Suprapubic skin (tissue), 4 donors: ENCODE results near the gene CRYGC. TPM values are rescaled to one million over a fixed set of nuclear protein-coding genes. Genes with fewer than 3 reads are reported as not detected.

ENCODE experiments used
- DNase-seq, 2 donors: peaks; one replicate each; pipeline ENCODE4 v3.0.0-alpha.2; 2019; ENCODE audit warnings: low spot score in 2 of 2
- H3K27ac ChIP-seq: fragments of 200-600 bp; sonication (generic); one replicate; pipeline ENCODE4 v1.5.1; 2019
- H3K27me3 ChIP-seq: fragments of 200-600 bp; sonication (generic); one replicate; pipeline ENCODE4 v1.5.1; 2019
- H3K36me3 ChIP-seq: fragments of 200-600 bp; sonication (generic); one replicate; pipeline ENCODE4 v1.5.1; 2019
- H3K4me1 ChIP-seq: fragments of 200-600 bp; sonication (generic); one replicate; pipeline ENCODE4 v1.5.1; 2019
- H3K4me3 ChIP-seq: fragments of 200-600 bp; sonication (generic); one replicate; pipeline ENCODE4 v1.5.1; 2019; ENCODE audit warnings: mild to moderate bottlenecking
- H3K9me3 ChIP-seq: fragments of 200-600 bp; sonication (generic); one replicate; pipeline ENCODE4 v1.5.1; 2019
- EP300 ChIP-seq: sonication (generic); formaldehyde crosslinking; IDR thresholded peaks from one replicate; pipeline ENCODE4 v1.6.1; 2017; ENCODE audit warnings: antibody characterized with exemption
- POLR2A ChIP-seq, 2 donors: fragments of 450-650 bp; IDR thresholded peaks; one replicate each; pipeline ENCODE4 v1.6.1; 2017; ENCODE audit warnings: antibody characterized with exemption in 2 of 2, mild to moderate bottlenecking in 2 of 2, moderate library complexity in 2 of 2
- POLR2AphosphoS5 ChIP-seq, 3 donors: sonication (generic); formaldehyde crosslinking; IDR thresholded peaks; one replicate each; pipeline ENCODE4 v1.6.1; 2017; ENCODE audit warnings: antibody characterized with exemption in 3 of 3
- WGBS: methylation state at CpG from one replicate; pipeline ENCODE4 v1.1.5; 2018; 5-methylcytosine and 5-hydroxymethylcytosine counted together
- total RNA-seq, 4 donors: library from RNA; depleted of rRNA; stranded (reverse); fragments of >200 nt; gene quantifications; one replicate each; pipeline ENCODE4 v1.1.0, GENCODE V29; 2016
- TF ChIP-seq, protein P1 (sequence below), 2 donors: fragments of 200-600 bp in 1 of 2; fragments of 450-650 bp in 1 of 2; sonication (generic) in 1 of 2; IDR thresholded peaks; one replicate each; pipeline ENCODE4 v1.5.1; 2016 to 2019; ENCODE audit warnings: antibody characterized with exemption in 2 of 2, mild to moderate bottlenecking in 1 of 2, moderate library complexity in 1 of 2

CRYGC gene
- total RNA-seq, 4 donors from 2014 or later, result not detected

DNA sequence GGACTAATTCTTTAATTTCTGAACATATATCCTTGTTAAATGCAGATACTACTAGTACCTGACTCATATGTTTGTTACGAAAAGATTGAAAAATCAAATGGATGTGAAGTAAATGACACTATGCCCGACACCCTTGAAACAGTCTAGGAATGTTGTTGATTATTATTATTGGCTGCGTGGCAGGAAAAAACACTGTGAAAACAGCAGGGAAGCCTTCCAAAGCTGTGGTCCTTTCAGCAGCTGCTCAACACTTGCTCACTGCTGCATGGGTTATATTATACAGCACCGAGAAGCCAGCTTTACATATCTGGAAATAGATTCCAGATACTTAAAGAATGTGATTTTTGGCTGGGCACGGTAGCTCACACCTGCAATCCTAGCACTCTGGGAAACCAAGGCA lies 31.8 kb downstream of the CRYGC start:
- Histone ChIP-seq H3K27ac (no peak overlapping the region), H3K4me1 (no peaks in the 10 kb centered on the region), H3K4me3 (no peak overlapping the region), H3K27me3 (no peaks in the 10 kb centered on the region), H3K36me3 (no peaks in the 10 kb centered on the region), H3K9me3 (no peaks in the 10 kb centered on the region)
- no peak for DNase-seq
- WGBS, result 63% methylated on average over 5 of the region's 5 CpGs
- TF ChIP-seq EP300 (no peak), POLR2AphosphoS5 (IDR thresholded peaks at IDR 0.05) (no peak), POLR2A (IDR thresholded peaks at IDR 0.05) (no peak)
- TF ChIP-seq, protein P1, sequence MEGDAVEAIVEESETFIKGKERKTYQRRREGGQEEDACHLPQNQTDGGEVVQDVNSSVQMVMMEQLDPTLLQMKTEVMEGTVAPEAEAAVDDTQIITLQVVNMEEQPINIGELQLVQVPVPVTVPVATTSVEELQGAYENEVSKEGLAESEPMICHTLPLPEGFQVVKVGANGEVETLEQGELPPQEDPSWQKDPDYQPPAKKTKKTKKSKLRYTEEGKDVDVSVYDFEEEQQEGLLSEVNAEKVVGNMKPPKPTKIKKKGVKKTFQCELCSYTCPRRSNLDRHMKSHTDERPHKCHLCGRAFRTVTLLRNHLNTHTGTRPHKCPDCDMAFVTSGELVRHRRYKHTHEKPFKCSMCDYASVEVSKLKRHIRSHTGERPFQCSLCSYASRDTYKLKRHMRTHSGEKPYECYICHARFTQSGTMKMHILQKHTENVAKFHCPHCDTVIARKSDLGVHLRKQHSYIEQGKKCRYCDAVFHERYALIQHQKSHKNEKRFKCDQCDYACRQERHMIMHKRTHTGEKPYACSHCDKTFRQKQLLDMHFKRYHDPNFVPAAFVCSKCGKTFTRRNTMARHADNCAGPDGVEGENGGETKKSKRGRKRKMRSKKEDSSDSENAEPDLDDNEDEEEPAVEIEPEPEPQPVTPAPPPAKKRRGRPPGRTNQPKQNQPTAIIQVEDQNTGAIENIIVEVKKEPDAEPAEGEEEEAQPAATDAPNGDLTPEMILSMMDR (IDR thresholded peaks at IDR 0.05), result no peak

DNA sequence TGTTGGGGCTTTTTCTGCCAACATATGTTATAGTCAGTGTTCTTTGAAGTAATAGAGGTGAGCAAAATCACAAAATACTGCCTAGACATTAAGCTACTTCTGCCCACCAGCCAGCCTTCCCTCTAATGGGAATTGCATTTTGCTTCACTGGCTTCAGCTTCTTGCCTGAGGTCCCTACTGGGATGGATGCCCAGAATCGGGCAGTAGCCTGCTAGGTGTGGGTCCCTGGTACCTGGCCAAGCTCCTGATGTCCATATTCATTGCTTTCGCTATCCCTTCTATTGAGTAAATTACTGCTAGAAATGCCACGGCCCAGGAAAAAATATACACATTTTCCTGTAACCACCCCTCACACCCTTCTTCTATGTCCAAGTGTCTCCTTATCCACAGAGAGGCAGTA lies 32.3 kb downstream of the CRYGC start:
- Histone ChIP-seq H3K4me3 (no peak overlapping the region), H3K4me1 (no peaks in the 10 kb centered on the region), H3K27me3 (no peaks in the 10 kb centered on the region), H3K9me3 (no peaks in the 10 kb centered on the region), H3K27ac (no peak overlapping the region), H3K36me3 (no peaks in the 10 kb centered on the region)
- no peak for TF ChIP-seq POLR2A (IDR thresholded peaks at IDR 0.05)
- TF ChIP-seq, protein P1 (IDR thresholded peaks at IDR 0.05), result no peak
- no peak for TF ChIP-seq POLR2AphosphoS5 (IDR thresholded peaks at IDR 0.05)
- no peak for TF ChIP-seq EP300
- 59% methylated on average over 3 of the region's 3 CpGs for WGBS
- DNase-seq, result no peak

DNA sequence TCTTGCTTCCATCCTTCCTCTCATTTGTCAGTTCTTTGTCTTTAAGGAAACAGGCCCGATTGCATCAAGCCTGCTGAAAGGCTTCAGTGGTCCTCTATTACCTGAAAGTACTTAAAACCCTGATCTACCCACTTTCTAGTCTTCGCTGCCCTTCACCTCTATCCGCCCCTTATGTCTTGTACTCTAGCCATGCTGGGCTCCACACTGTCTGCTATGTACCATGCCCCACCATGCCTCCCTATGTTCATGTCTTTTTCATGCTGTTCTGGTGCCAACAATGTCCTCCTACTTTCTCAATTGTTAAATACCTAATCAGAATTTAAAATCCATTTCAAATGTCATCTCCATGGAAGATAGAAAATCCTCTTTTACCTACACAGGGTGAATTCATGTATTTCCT lies 33.5 kb downstream of the CRYGC start:
- no peak for DNase-seq
- Histone ChIP-seq H3K36me3 (no peaks in the 10 kb centered on the region), H3K4me1 (no peaks in the 10 kb centered on the region), H3K27ac (no peak overlapping the region), H3K4me3 (no peak overlapping the region), H3K27me3 (no peaks in the 10 kb centered on the region), H3K9me3 (no peaks in the 10 kb centered on the region)
- WGBS, result 80% methylated on average over 3 of the region's 3 CpGs
- no peak for TF ChIP-seq POLR2AphosphoS5 (IDR thresholded peaks at IDR 0.05)

DNA sequence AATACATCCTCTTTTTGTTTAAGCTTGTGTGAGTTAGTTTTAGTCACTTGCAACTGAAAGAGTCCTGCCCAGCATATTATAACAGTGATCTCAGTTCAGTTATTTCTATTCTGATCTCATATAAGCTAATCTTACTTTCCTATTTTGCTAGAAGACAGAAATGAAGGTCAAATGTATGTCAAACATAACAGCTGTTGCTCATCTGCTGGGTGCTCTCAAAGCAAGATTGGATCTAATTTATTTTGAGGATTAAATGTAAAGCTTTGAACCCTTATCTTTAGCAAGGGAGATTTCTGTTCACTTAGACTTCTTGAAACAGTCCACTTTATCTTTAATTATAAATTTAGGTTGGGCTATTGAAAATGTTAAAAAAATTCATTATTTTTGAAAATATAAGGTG lies 36.5 kb downstream of the CRYGC start:
- Histone ChIP-seq H3K4me1 (no peaks in the 10 kb centered on the region), H3K27me3 (no peaks in the 10 kb centered on the region), H3K4me3 (no peak overlapping the region), H3K9me3 (no peaks in the 10 kb centered on the region), H3K27ac (no peak overlapping the region), H3K36me3 (no peaks in the 10 kb centered on the region)
- no peak for DNase-seq
- TF ChIP-seq POLR2AphosphoS5 (IDR thresholded peaks at IDR 0.05) (no peak), POLR2A (IDR thresholded peaks at IDR 0.05) (no peak), EP300 (no peak)
- TF ChIP-seq, protein P1 (IDR thresholded peaks at IDR 0.05), result no peak

DNA sequence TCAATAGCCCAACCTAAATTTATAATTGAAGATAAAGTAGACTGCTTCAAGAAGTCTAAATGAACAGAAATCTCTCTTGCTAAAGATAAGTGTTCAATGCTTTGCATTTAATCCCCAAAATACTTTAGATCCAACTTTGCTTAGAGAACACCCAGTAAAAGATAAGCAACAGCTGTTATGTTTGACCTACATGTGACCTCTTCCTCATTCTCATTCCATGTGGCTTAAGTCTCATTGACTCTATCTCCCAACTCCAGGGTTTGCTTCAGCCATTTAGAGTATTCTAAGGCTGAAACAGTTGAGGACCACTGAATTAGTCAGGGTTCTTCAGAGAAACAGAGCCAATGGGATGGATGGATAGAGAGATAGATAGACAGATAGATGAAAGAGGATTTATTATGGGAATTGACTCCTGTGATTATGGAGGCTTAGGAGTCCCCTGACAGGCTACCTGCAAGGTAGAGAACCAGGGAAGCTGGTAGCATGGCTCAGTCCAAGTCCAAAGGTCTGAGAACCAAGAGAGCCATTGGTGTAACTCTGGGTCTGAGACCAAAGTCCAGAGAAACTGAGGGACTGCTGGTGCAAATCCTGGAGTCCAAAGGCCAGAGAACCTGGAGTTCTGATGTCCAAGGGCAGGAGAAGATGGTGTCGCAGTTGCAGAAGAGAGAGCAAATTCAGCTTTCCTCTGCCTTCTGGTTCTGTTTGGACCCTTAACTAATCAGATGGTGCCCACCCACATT lies 37.4 kb downstream of the CRYGC start:
- no peak overlapping the region for H3K4me3 ChIP-seq

DNA sequence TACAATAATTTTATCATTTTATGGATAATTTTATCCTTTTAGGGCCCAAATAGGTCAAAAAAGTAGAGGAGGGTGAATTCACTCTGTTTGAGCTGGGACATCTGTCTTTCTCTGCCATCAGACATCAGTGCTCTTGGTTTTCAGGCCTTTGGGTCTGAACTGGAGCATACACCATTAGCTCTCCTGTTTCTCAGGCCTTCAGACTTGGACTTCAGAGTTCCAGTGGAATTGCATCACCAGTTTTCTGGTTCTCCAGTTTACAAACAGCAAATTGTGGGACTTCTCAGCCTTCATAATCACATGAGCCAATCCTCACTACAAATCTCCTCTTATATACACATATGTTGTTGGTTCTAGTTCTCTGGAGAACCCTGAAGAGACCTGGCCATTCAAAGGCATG lies 39.2 kb downstream of the CRYGC start:
- no peaks in the 10 kb centered on the region for H3K9me3 ChIP-seq
- no peak overlapping the region for H3K4me3 ChIP-seq

More for the DNA sequence above, 37.4 kb downstream of the CRYGC start:
- no peaks in the 10 kb centered on the region for H3K9me3 ChIP-seq
- TF ChIP-seq EP300 (no peak), POLR2AphosphoS5 (IDR thresholded peaks at IDR 0.05) (no peak), POLR2A (IDR thresholded peaks at IDR 0.05) (no peak)
- H3K4me1 ChIP-seq, result no peaks in the 10 kb centered on the region
- WGBS, result 100% methylated on average over 1 of the region's 1 CpG
- no peak for DNase-seq
- no peaks in the 10 kb centered on the region for H3K27me3 ChIP-seq
- H3K27ac ChIP-seq, result no peak overlapping the region
- H3K36me3 ChIP-seq, result no peaks in the 10 kb centered on the region

More for the DNA sequence above, 39.2 kb downstream of the CRYGC start:
- no peak overlapping the region for H3K27ac ChIP-seq
- DNase-seq, result no peak
- no peaks in the 10 kb centered on the region for H3K27me3 ChIP-seq
- H3K4me1 ChIP-seq, result no peaks in the 10 kb centered on the region
- H3K36me3 ChIP-seq, result no peaks in the 10 kb centered on the region
- no peak for TF ChIP-seq POLR2A (IDR thresholded peaks at IDR 0.05)
- TF ChIP-seq, protein P1 (IDR thresholded peaks at IDR 0.05), result no peak
- no peak for TF ChIP-seq POLR2AphosphoS5 (IDR thresholded peaks at IDR 0.05)
- TF ChIP-seq EP300, result no peak
